ENCODE data around the gene ELOVL6. TPM values are rescaled to one million over a fixed set of nuclear protein-coding genes. Genes with fewer than 3 reads are reported as not detected.

Gene ELOVL6
- total RNA-seq, 4 donors from 2014 or later, result 11.3 to 31.6 (median 24.2) TPM

DNA sequence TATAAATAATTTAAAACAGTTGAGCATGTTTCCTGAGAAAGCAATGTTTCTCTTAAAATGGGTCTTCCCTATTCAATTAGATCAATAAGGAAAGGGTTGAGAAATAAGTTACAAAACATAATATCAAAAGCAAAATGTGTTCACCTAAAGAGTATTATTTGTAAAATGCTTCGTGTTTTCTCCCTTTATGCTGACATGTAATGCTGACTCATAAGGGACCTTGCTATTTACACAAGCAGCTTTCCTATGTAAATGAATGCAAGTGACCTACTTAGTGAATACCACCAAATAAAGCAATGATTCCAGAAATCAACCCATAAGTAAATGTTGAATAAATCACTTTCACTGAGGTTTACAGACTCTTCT, 91.5 kb downstream of the ELOVL6 start:
- no peak for DNase-seq (ENCODE audit: low spot score in 2 of 2)
- H3K4me3 ChIP-seq, result no peak overlapping the region
- no peaks in the 10 kb centered on the region for H3K36me3 ChIP-seq
- no peaks in the 10 kb centered on the region for H3K27me3 ChIP-seq
- H3K27ac ChIP-seq, result no peak overlapping the region
- TF ChIP-seq POLR2A (IDR thresholded peaks at IDR 0.05) (no peak), POLR2AphosphoS5 (IDR thresholded peaks at IDR 0.05) (no peak), EP300 (IDR thresholded peaks at IDR 0.05) (no peak)
- TF ChIP-seq, protein P1, sequence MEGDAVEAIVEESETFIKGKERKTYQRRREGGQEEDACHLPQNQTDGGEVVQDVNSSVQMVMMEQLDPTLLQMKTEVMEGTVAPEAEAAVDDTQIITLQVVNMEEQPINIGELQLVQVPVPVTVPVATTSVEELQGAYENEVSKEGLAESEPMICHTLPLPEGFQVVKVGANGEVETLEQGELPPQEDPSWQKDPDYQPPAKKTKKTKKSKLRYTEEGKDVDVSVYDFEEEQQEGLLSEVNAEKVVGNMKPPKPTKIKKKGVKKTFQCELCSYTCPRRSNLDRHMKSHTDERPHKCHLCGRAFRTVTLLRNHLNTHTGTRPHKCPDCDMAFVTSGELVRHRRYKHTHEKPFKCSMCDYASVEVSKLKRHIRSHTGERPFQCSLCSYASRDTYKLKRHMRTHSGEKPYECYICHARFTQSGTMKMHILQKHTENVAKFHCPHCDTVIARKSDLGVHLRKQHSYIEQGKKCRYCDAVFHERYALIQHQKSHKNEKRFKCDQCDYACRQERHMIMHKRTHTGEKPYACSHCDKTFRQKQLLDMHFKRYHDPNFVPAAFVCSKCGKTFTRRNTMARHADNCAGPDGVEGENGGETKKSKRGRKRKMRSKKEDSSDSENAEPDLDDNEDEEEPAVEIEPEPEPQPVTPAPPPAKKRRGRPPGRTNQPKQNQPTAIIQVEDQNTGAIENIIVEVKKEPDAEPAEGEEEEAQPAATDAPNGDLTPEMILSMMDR (IDR thresholded peaks at IDR 0.05), result no peak
- H3K9me3 ChIP-seq, result no peaks in the 10 kb centered on the region
- H3K4me1 ChIP-seq, result peaks cover 13% of the 10 kb centered on the region
- WGBS, result 46% methylated on average over 1 of the region's 1 CpG

GRCh38 chr4:110104661-110105060, 93.8 kb downstream of the ELOVL6 start:
- DNase-seq (ENCODE audit: low spot score in 2 of 2), result no peak
- Histone ChIP-seq H3K27me3 (no peaks in the 10 kb centered on the region), H3K4me3 (no peak overlapping the region), H3K9me3 (no peaks in the 10 kb centered on the region), H3K36me3 (no peaks in the 10 kb centered on the region), H3K27ac (no peak overlapping the region), H3K4me1 (peaks cover 13% of the 10 kb centered on the region)
- WGBS, result 72% methylated on average over 2 of the region's 2 CpGs
- no peak for TF ChIP-seq POLR2A (IDR thresholded peaks at IDR 0.05)
- TF ChIP-seq, protein P1 (IDR thresholded peaks at IDR 0.05), result no peak
- no peak for TF ChIP-seq EP300 (IDR thresholded peaks at IDR 0.05)
- no peak for TF ChIP-seq POLR2AphosphoS5 (IDR thresholded peaks at IDR 0.05)

- TF ChIP-seq POLR2AphosphoS5 (IDR thresholded peaks at IDR 0.05) (no peak), EP300 (IDR thresholded peaks at IDR 0.05) (no peak), POLR2A (IDR thresholded peaks at IDR 0.05) (no peak)
- TF ChIP-seq, protein P1 (IDR thresholded peaks at IDR 0.05), result no peak
- no peak overlapping the region for H3K27ac ChIP-seq
- DNase-seq (ENCODE audit: low spot score in 2 of 2), result no peak
Measured at GRCh38 chr4:110099638-110100037, 98.8 kb downstream of the ELOVL6 start.

GRCh38 chr4:110096405-110096804, 102.0 kb downstream of the ELOVL6 start:
- H3K27me3 ChIP-seq, result no peaks in the 10 kb centered on the region
- TF ChIP-seq POLR2AphosphoS5 (IDR thresholded peaks at IDR 0.05) (no peak), EP300 (IDR thresholded peaks at IDR 0.05) (no peak), POLR2A (IDR thresholded peaks at IDR 0.05) (no peak)
- TF ChIP-seq, protein P1 (IDR thresholded peaks at IDR 0.05), result no peak
- DNase-seq (ENCODE audit: low spot score in 2 of 2), result no peak
- H3K4me1 ChIP-seq, result no peaks in the 10 kb centered on the region
- 93% methylated on average over 1 of the region's 1 CpG for WGBS
- H3K27ac ChIP-seq, result no peak overlapping the region
- no peak overlapping the region for H3K4me3 ChIP-seq
- H3K9me3 ChIP-seq, result no peaks in the 10 kb centered on the region
- H3K36me3 ChIP-seq, result no peaks in the 10 kb centered on the region

More at GRCh38 chr4:110099638-110100037, 98.8 kb downstream of the ELOVL6 start:
- no peaks in the 10 kb centered on the region for H3K36me3 ChIP-seq
- no peaks in the 10 kb centered on the region for H3K27me3 ChIP-seq
- H3K9me3 ChIP-seq, result no peaks in the 10 kb centered on the region
- H3K4me1 ChIP-seq, result no peaks in the 10 kb centered on the region
- no peak overlapping the region for H3K4me3 ChIP-seq

- TF ChIP-seq, protein P1 (IDR thresholded peaks at IDR 0.05), result no peak
- TF ChIP-seq EP300 (IDR thresholded peaks at IDR 0.05), result no peak
- no peak for TF ChIP-seq POLR2A (IDR thresholded peaks at IDR 0.05)
- no peak for TF ChIP-seq POLR2AphosphoS5 (IDR thresholded peaks at IDR 0.05)
- H3K36me3 ChIP-seq, result no peaks in the 10 kb centered on the region
- no peak for DNase-seq (ENCODE audit: low spot score in 2 of 2)
- H3K27me3 ChIP-seq, result no peaks in the 10 kb centered on the region
- WGBS, result 92% methylated on average over 4 of the region's 4 CpGs
- no peak overlapping the region for H3K4me3 ChIP-seq
- H3K4me1 ChIP-seq, result peaks cover 3% of the 10 kb centered on the region
- H3K9me3 ChIP-seq, result no peaks in the 10 kb centered on the region
- H3K27ac ChIP-seq, result no peak overlapping the region
Measured at GRCh38 chr4:110092646-110093045, 105.8 kb downstream of the ELOVL6 start.
